SK-N-SH (cell line): ENCODE results near the gene PLD2. TPM values are rescaled to one million over a fixed set of nuclear protein-coding genes. Genes with fewer than 3 reads are reported as not detected.

Experiments used
- CTCF ChIA-PET: fragments of 300-600, 350-600 bp; formaldehyde crosslinking; extraction: SDS; loops from one replicate; lab custom pipeline; 2021; lab: Yijun Ruan, JAX
- POLR2A ChIA-PET: fragments of 350-600 bp; sonication (Branson Sonifier 250); formaldehyde crosslinking; extraction: SDS; loops from one replicate; lab custom pipeline; 2020; ENCODE audit warnings: antibody characterized with exemption, inconsistent platforms; lab: Yijun Ruan, JAX
- DNase-seq: peaks from one replicate; pipeline ENCODE4 v3.0.0; 2012
- H2AFZ ChIP-seq: fragments of 200-600 bp; sonication (generic); 2 replicates; pipeline ENCODE4 v1.8.1; 2016; ENCODE audit warnings: antibody characterized with exemption, mild to moderate bottlenecking, low read depth
- H3F3A ChIP-seq: fragments of 200-600 bp; sonication (generic); replicated peaks from 2 replicates; pipeline ENCODE3; 2016; ENCODE audit warnings: antibody characterized with exemption, mild to moderate bottlenecking; ENCODE audit not compliant: insufficient read depth
- H3K27ac ChIP-seq, 2 experiments: fragments of 200-500 bp in 1 of 2; fragments of 200-600 bp in 1 of 2; sonication (Bioruptor generic) in 1 of 2; sonication (generic), shearing (Covaris generic) in 1 of 2; 2 replicates each; pipeline versions ENCODE4 v1.5.1 to v1.6.1; 2014 to 2016; ENCODE audit warnings: low read depth in 2 of 2, inconsistent platforms in 1 of 2, low read length in 1 of 2, mild to moderate bottlenecking in 1 of 2, mixed read lengths in 1 of 2
- H3K27me3 ChIP-seq: fragments of 200-600 bp; sonication (generic), shearing (Covaris generic); 2 replicates; pipeline ENCODE4 v1.6.1; 2016; ENCODE audit warnings: mixed run types; ENCODE audit not compliant: insufficient read depth
- H3K36me3 ChIP-seq, 2 experiments: fragments of 200-500 bp in 1 of 2; fragments of 200-600 bp in 1 of 2; sonication (Bioruptor generic) in 1 of 2; sonication (generic) in 1 of 2; replicated peaks in 1 of 2; 2 replicates each; pipeline versions ENCODE3 to v1.5.1; 2014 to 2016; ENCODE audit warnings: low read length in 1 of 2, mild to moderate bottlenecking in 1 of 2; ENCODE audit not compliant: insufficient read depth in 2 of 2, control insufficient read depth in 1 of 2
- H3K4me1 ChIP-seq, 2 experiments: fragments of 200-500 bp in 1 of 2; fragments of 200-600 bp in 1 of 2; sonication (Bioruptor generic) in 1 of 2; sonication (generic), shearing (Covaris generic) in 1 of 2; 2 replicates each; pipeline versions ENCODE4 v1.5.1 to v1.6.1; 2014 to 2016; ENCODE audit warnings: low read depth in 1 of 2, low read length in 1 of 2, mixed run types in 1 of 2; ENCODE audit not compliant: insufficient read depth in 2 of 2, control insufficient read depth in 1 of 2
- H3K4me2 ChIP-seq: fragments of 200-600 bp; sonication (generic), shearing (Covaris generic); 2 replicates; pipeline ENCODE4 v1.6.1; 2017; ENCODE audit warnings: mixed run types
- H3K4me3 ChIP-seq, 2 experiments: fragments of 200-500 bp in 1 of 2; fragments of 200-600 bp in 1 of 2; sonication (Bioruptor generic) in 1 of 2; sonication (generic), shearing (Covaris generic) in 1 of 2; 2 replicates each; pipeline versions ENCODE4 v1.5.1 to v1.8.1; 2014 to 2016; ENCODE audit warnings: low read depth in 2 of 2, inconsistent platforms in 1 of 2, low read length in 1 of 2, mild to moderate bottlenecking in 1 of 2, mixed read lengths in 1 of 2, moderate library complexity in 1 of 2
- H3K79me2 ChIP-seq: fragments of 200-600 bp; sonication (generic); 2 replicates; pipeline ENCODE4 v1.8.1; 2017; ENCODE audit warnings: mild to moderate bottlenecking; ENCODE audit not compliant: insufficient read depth
- H3K9ac ChIP-seq: fragments of 200-600 bp; sonication (generic); 2 replicates; pipeline ENCODE4 v1.6.1; 2017; ENCODE audit warnings: mixed run types
- H3K9me2 ChIP-seq: fragments of 200-600 bp; sonication (generic); 2 replicates; pipeline ENCODE4 v1.6.1; 2017; ENCODE audit warnings: mixed run types
- H3K9me3 ChIP-seq: fragments of 200-600 bp; sonication (generic); 2 replicates; pipeline ENCODE4 v1.6.1; 2017; ENCODE audit warnings: mixed run types, mild to moderate bottlenecking, moderate library complexity
- H4K20me1 ChIP-seq: fragments of 200-600 bp; sonication (generic); 2 replicates; pipeline ENCODE4 v1.6.1; 2017; ENCODE audit warnings: mild to moderate bottlenecking, mixed run types; ENCODE audit not compliant: insufficient read depth
- CTCF ChIP-seq: fragments of 200-600 bp; sonication (generic); IDR thresholded peaks from 2 replicates; pipeline ENCODE4 v1.6.1; 2017; ENCODE audit warnings: antibody characterized with exemption, mild to moderate bottlenecking, moderate library complexity
- GATA2 ChIP-seq: sonication (generic); formaldehyde crosslinking; IDR thresholded peaks from 2 replicates; pipeline ENCODE4 v1.5.0; 2020; ENCODE audit warnings: mild to moderate bottlenecking, missing genetic modification reagents
- IRF3 ChIP-seq: fragments of 150-350 bp; IDR thresholded peaks from 2 replicates; pipeline ENCODE4 v1.6.1; 2016; ENCODE audit warnings: mild to moderate bottlenecking, low read depth, low read length
- JUND ChIP-seq: IDR thresholded peaks from 2 replicates; pipeline ENCODE4 v1.4.0; 2012
- MAX ChIP-seq: IDR thresholded peaks from 2 replicates; pipeline ENCODE4 v1.4.0; 2012; ENCODE audit warnings: low read depth
- MXI1 ChIP-seq: IDR thresholded peaks from 2 replicates; pipeline ENCODE4 v1.6.1; 2012; ENCODE audit warnings: mild to moderate bottlenecking, low read depth, low read length, improper control_type of control experiment
- NRF1 ChIP-seq: IDR thresholded peaks from 2 replicates; pipeline ENCODE4 v1.6.1; 2012; ENCODE audit warnings: low read depth, mild to moderate bottlenecking, low read length
- RAD21 ChIP-seq: IDR thresholded peaks from 2 replicates; pipeline ENCODE4 v1.6.1; 2012; ENCODE audit warnings: mild to moderate bottlenecking, low read length
- RFX5 ChIP-seq: IDR thresholded peaks from 2 replicates; pipeline ENCODE4 v1.6.1; 2012; ENCODE audit warnings: mild to moderate bottlenecking, improper control_type of control experiment, low read length
- RXRA ChIP-seq: IDR thresholded peaks from 2 replicates; pipeline ENCODE4 v1.4.0; 2012; ENCODE audit warnings: low read depth, mild to moderate bottlenecking, borderline replicate concordance
- SIN3A ChIP-seq: IDR thresholded peaks from 2 replicates; pipeline ENCODE4 v1.6.1; 2012; ENCODE audit warnings: low read depth, mild to moderate bottlenecking, low read length, moderate library complexity, borderline replicate concordance
- TCF12 ChIP-seq: IDR thresholded peaks from 2 replicates; pipeline ENCODE4 v1.4.0; 2012
- TEAD4 ChIP-seq: IDR thresholded peaks from 2 replicates; pipeline ENCODE4 v1.4.0; 2012; ENCODE audit warnings: mild to moderate bottlenecking, borderline replicate concordance; ENCODE audit not compliant: insufficient read depth
- USF1 ChIP-seq: IDR thresholded peaks from 2 replicates; pipeline ENCODE4 v1.4.0; 2012; ENCODE audit warnings: low read depth, borderline replicate concordance
- USF2 ChIP-seq: fragments of 150-350 bp; IDR thresholded peaks from 2 replicates; pipeline ENCODE4 v1.6.1; 2017; ENCODE audit warnings: antibody characterized with exemption, low read length, low read depth, borderline replicate concordance
- YY1 ChIP-seq: IDR thresholded peaks from 2 replicates; pipeline ENCODE4 v1.4.0; 2012; ENCODE audit warnings: low read depth, mild to moderate bottlenecking
- WGBS: methylation state at CpG from one replicate; pipeline ENCODE4 v1.1.6; 2017; ENCODE audit warnings: low lambda C conversion rate; 5-methylcytosine and 5-hydroxymethylcytosine counted together
- polyA plus RNA-seq, 3 experiments: library from polyadenylated mRNA; depleted of rRNA; stranded (reverse); fragments of >200 nt; gene quantifications; 2 replicates each; pipeline ENCODE4 v1.2.3, GENCODE V29; 2012

Gene PLD2
- polyA plus RNA-seq, 1 of the 3 experiments (the other 2 are of a cell fraction): 42.5 TPM

GRCh38 chr17:4782652-4783051, 24.3 kb upstream of the PLD2 start:
- Histone ChIP-seq H2AFZ (no peak overlapping the region), H3K9ac (no peak overlapping the region), H4K20me1 (no peaks in the 10 kb centered on the region), H3K36me3 (no peaks in the 10 kb centered on the region), H3F3A (no peaks in the 10 kb centered on the region), H3K4me1 (peaks cover 0 to 8% of the 10 kb centered on the region in 2 experiments; a peak in 1 of 4 replicates), H3K4me2 (no peak overlapping the region), H3K27ac (no peak overlapping the region), H3K4me3 (no peak overlapping the region), H3K9me3 (no peaks in the 10 kb centered on the region), H3K79me2 (no peaks in the 10 kb centered on the region), H3K9me2 (no peaks in the 10 kb centered on the region), H3K27me3 (peaks cover 53% of the 10 kb centered on the region)
- DNase-seq: peak; percentile 64
- TF ChIP-seq USF1 (peak; percentile 43; the same call in 1 of the 2 replicates), CTCF (peak; percentile 21; the same call in 1 of the 2 replicates), MAX (peak; percentile 47; the same call in 1 of the 2 replicates), NRF1 (0 out of 2 replicates have a peak, but pooled peaks have one; percentile 17), TEAD4 (no peak)
- ChIA-PET CTCF (interaction anchor here (0.9 to 10.5 kb wide), 4 partner anchors 9 to 102 kb away, joined by 3 to 235 read pairs (median 4); no protein-coding TSS in a partner anchor), POLR2A (no interaction called here)
- 34% methylated on average over 23 of the region's 28 CpGs for WGBS

- WGBS: 80% methylated on average over 30 of the region's 61 CpGs
- Histone ChIP-seq H3K27me3 (peaks cover 35% of the 10 kb centered on the region), H4K20me1 (no peaks in the 10 kb centered on the region), H3K4me1 (peaks cover 8 to 17% of the 10 kb centered on the region in 2 experiments; a peak in 2 of 4 replicates), H3K9me2 (no peaks in the 10 kb centered on the region), H3K9ac (no peak overlapping the region), H3K27ac (no peak overlapping the region), H3K79me2 (no peaks in the 10 kb centered on the region), H3K4me3 (no peak overlapping the region), H3F3A (no peaks in the 10 kb centered on the region), H3K4me2 (no peak overlapping the region), H3K36me3 (no peaks in the 10 kb centered on the region), H3K9me3 (no peaks in the 10 kb centered on the region), H2AFZ (no peak overlapping the region)
- CTCF ChIA-PET: interaction anchor here (0.7 to 10.5 kb wide), 10 partner anchors 8 to 161 kb away, joined by 3 to 235 read pairs (median 4); partner anchors contain the start of genes C17orf107, CHRNE and TM4SF5
- no peak for TF ChIP-seq RAD21
- no peak for TF ChIP-seq NRF1
- no peak for TF ChIP-seq RFX5
- no peak for TF ChIP-seq JUND
- TF ChIP-seq SIN3A: no peak
- TF ChIP-seq IRF3: no peak
- no peak for TF ChIP-seq MXI1
- TF ChIP-seq TCF12: no peak
- no peak for TF ChIP-seq CTCF
- no peak for TF ChIP-seq USF2
- no peak for TF ChIP-seq YY1
- TF ChIP-seq GATA2: no peak
- no peak for TF ChIP-seq RXRA
- peak; percentile 33 for DNase-seq
- POLR2A ChIA-PET: interaction anchor here (0.8 kb wide), 1 partner anchor 13 kb away, joined by 3 read pairs; no protein-coding TSS in a partner anchor
These were observed 21.4 kb upstream of the PLD2 start for GRCh38 chr17:4785311-4786105.
